ENCODE measurements around the gene KLHL29.

Gene KLHL29

GRCh38 chr2:23457990-23458682, 73.2 kb downstream of the KLHL29 start:
- H3K4me3 ChIP-seq (replicated peaks; ENCODE audit: insufficient read depth, low read length), result no peak overlapping the region
- no peak overlapping the region for H3K27ac ChIP-seq (replicated peaks)
- TF ChIP-seq GABPA (IDR thresholded peaks at IDR 0.05; ENCODE audit: low read depth) (no peak), POLR2AphosphoS5 (IDR thresholded peaks at IDR 0.05; ENCODE audit: low read depth) (no peak), SPI1 (IDR thresholded peaks at IDR 0.05; ENCODE audit: borderline replicate concordance, low read depth) (no peak)
- TF ChIP-seq, protein P1, sequence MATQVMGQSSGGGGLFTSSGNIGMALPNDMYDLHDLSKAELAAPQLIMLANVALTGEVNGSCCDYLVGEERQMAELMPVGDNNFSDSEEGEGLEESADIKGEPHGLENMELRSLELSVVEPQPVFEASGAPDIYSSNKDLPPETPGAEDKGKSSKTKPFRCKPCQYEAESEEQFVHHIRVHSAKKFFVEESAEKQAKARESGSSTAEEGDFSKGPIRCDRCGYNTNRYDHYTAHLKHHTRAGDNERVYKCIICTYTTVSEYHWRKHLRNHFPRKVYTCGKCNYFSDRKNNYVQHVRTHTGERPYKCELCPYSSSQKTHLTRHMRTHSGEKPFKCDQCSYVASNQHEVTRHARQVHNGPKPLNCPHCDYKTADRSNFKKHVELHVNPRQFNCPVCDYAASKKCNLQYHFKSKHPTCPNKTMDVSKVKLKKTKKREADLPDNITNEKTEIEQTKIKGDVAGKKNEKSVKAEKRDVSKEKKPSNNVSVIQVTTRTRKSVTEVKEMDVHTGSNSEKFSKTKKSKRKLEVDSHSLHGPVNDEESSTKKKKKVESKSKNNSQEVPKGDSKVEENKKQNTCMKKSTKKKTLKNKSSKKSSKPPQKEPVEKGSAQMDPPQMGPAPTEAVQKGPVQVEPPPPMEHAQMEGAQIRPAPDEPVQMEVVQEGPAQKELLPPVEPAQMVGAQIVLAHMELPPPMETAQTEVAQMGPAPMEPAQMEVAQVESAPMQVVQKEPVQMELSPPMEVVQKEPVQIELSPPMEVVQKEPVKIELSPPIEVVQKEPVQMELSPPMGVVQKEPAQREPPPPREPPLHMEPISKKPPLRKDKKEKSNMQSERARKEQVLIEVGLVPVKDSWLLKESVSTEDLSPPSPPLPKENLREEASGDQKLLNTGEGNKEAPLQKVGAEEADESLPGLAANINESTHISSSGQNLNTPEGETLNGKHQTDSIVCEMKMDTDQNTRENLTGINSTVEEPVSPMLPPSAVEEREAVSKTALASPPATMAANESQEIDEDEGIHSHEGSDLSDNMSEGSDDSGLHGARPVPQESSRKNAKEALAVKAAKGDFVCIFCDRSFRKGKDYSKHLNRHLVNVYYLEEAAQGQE (IDR thresholded peaks at IDR 0.05; ENCODE audit: insufficient replicate concordance, low read depth), result no peak
- TF ChIP-seq, protein P2, sequence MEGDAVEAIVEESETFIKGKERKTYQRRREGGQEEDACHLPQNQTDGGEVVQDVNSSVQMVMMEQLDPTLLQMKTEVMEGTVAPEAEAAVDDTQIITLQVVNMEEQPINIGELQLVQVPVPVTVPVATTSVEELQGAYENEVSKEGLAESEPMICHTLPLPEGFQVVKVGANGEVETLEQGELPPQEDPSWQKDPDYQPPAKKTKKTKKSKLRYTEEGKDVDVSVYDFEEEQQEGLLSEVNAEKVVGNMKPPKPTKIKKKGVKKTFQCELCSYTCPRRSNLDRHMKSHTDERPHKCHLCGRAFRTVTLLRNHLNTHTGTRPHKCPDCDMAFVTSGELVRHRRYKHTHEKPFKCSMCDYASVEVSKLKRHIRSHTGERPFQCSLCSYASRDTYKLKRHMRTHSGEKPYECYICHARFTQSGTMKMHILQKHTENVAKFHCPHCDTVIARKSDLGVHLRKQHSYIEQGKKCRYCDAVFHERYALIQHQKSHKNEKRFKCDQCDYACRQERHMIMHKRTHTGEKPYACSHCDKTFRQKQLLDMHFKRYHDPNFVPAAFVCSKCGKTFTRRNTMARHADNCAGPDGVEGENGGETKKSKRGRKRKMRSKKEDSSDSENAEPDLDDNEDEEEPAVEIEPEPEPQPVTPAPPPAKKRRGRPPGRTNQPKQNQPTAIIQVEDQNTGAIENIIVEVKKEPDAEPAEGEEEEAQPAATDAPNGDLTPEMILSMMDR (IDR thresholded peaks at IDR 0.05; ENCODE audit: insufficient read depth, low read length), result no peak
- peak in 1 of 2 experiments; percentile 12 for DNase-seq (ENCODE audit: low read depth in 1 of 2, low spot score in 1 of 2)
- no peaks in the 10 kb centered on the region for H3K27me3 ChIP-seq (ENCODE audit: insufficient read depth, poor library complexity, severe bottlenecking)

GRCh38 chr2:23459032-23459431, 74.1 kb downstream of the KLHL29 start:
- TF ChIP-seq SPI1 (IDR thresholded peaks at IDR 0.05; ENCODE audit: borderline replicate concordance, low read depth) (no peak), POLR2AphosphoS5 (IDR thresholded peaks at IDR 0.05; ENCODE audit: low read depth) (no peak)
- TF ChIP-seq, protein P1 (IDR thresholded peaks at IDR 0.05; ENCODE audit: insufficient replicate concordance, low read depth), result no peak
- H3K27me3 ChIP-seq (ENCODE audit: insufficient read depth, poor library complexity, severe bottlenecking), result peaks cover 4% of the 10 kb centered on the region
- no peak overlapping the region for H3K4me3 ChIP-seq (replicated peaks; ENCODE audit: insufficient read depth, low read length)
- H3K27ac ChIP-seq (replicated peaks), result no peak overlapping the region
- DNase-seq (ENCODE audit: low read depth in 1 of 2, low spot score in 1 of 2), result no peak

GRCh38 chr2:23460228-23460627, 75.2 kb downstream of the KLHL29 start:
- Histone ChIP-seq H3K27me3 (ENCODE audit: insufficient read depth, poor library complexity, severe bottlenecking) (peaks cover 4% of the 10 kb centered on the region), H3K4me3 (replicated peaks; ENCODE audit: insufficient read depth, low read length) (no peak overlapping the region), H3K27ac (replicated peaks) (no peak overlapping the region)
- no peak for DNase-seq (ENCODE audit: low read depth in 1 of 2, low spot score in 1 of 2)
- TF ChIP-seq, protein P2 (IDR thresholded peaks at IDR 0.05; ENCODE audit: insufficient read depth, low read length), result peak; percentile 58
- no peak for TF ChIP-seq POLR2AphosphoS5 (IDR thresholded peaks at IDR 0.05; ENCODE audit: low read depth)

- Histone ChIP-seq H3K27me3 (ENCODE audit: insufficient read depth, poor library complexity, severe bottlenecking) (peaks cover 4% of the 10 kb centered on the region), H3K27ac (replicated peaks) (no peak overlapping the region), H3K4me3 (replicated peaks; ENCODE audit: insufficient read depth, low read length) (no peak overlapping the region)
- DNase-seq (ENCODE audit: low read depth in 1 of 2, low spot score in 1 of 2), result no peak
- no peak for TF ChIP-seq SPI1 (IDR thresholded peaks at IDR 0.05; ENCODE audit: borderline replicate concordance, low read depth)
- TF ChIP-seq POLR2AphosphoS5 (IDR thresholded peaks at IDR 0.05; ENCODE audit: low read depth), result no peak
- TF ChIP-seq GABPA (IDR thresholded peaks at IDR 0.05; ENCODE audit: low read depth), result no peak
- TF ChIP-seq, protein P1 (IDR thresholded peaks at IDR 0.05; ENCODE audit: insufficient replicate concordance, low read depth), result no peak
- TF ChIP-seq, protein P2 (IDR thresholded peaks at IDR 0.05; ENCODE audit: insufficient read depth, low read length), result no peak
Observed at GRCh38 chr2:23460993-23461392, 76.0 kb downstream of the KLHL29 start.

Measured in HL-60 (cell line).